ENCODE data around the gene GNG12. TPM values are rescaled to one million over a fixed set of nuclear protein-coding genes. Genes with fewer than 3 reads are reported as not detected.
A peak's percentile ranks its signal among the peaks of the same experiment; 100 is the strongest.

GNG12 gene
- total RNA-seq, 1 donor from 2014 or later, result 100 TPM

DNA sequence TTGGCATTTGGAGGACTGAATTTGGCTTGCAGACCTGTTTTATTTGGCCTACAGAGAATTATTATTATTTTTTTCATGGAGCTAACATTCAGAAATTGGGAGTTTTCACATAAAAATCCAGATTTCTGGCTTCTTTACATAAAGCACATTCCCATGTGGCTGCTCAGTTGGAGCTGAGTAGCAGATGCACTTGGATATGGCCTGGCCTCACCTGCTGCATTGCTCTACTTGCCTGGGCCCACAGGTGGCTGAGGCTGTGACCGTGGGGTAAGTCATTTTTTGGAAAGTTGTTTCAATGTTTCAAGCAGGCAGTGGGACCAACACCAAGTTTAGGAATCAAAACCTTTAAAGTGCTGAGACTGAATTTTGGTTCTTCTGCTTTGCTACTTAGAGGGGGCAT lies 91.5 kb downstream of the GNG12 start:
- Mint-ChIP-seq H3K27me3 (ENCODE audit: unreplicated experiment) (no peaks in the 10 kb centered on the region), H3K9me3 (ENCODE audit: unreplicated experiment) (no peaks in the 10 kb centered on the region), H3K4me3 (ENCODE audit: unreplicated experiment) (no peak overlapping the region), H3K4me1 (ENCODE audit: unreplicated experiment) (peaks cover 34% of the 10 kb centered on the region), H3K27ac (ENCODE audit: unreplicated experiment) (no peak overlapping the region), H3K36me3 (ENCODE audit: unreplicated experiment) (peaks cover 3% of the 10 kb centered on the region)
- no peak for DNase-seq (ENCODE audit: extremely low spot score, unreplicated experiment)
- TF ChIP-seq, protein P1, sequence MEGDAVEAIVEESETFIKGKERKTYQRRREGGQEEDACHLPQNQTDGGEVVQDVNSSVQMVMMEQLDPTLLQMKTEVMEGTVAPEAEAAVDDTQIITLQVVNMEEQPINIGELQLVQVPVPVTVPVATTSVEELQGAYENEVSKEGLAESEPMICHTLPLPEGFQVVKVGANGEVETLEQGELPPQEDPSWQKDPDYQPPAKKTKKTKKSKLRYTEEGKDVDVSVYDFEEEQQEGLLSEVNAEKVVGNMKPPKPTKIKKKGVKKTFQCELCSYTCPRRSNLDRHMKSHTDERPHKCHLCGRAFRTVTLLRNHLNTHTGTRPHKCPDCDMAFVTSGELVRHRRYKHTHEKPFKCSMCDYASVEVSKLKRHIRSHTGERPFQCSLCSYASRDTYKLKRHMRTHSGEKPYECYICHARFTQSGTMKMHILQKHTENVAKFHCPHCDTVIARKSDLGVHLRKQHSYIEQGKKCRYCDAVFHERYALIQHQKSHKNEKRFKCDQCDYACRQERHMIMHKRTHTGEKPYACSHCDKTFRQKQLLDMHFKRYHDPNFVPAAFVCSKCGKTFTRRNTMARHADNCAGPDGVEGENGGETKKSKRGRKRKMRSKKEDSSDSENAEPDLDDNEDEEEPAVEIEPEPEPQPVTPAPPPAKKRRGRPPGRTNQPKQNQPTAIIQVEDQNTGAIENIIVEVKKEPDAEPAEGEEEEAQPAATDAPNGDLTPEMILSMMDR (IDR thresholded peaks at IDR 0.05), result no peak

DNA sequence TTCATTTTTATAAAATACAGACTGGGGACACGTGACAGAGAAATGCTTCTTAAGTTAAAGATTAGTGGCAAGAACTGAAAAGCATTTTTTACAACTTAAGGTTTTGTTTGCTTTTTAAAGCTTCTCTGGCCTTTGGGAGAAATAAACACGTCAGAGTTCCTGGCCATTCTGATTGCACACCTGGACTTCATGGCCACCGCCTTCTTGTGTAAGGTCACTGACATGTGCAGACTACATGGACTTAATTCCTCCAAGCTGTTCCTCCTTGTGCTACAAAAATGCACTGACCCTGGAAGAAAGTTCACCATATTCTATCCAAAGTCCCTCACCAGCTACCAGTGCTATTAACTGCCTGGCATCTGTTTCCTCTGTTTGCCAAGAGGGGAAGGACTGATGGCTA lies 92.1 kb downstream of the GNG12 start:
- DNase-seq (ENCODE audit: extremely low spot score, unreplicated experiment), result no peak
- TF ChIP-seq, protein P1 (IDR thresholded peaks at IDR 0.05), result no peak
- peaks cover 34% of the 10 kb centered on the region for H3K4me1 Mint-ChIP-seq (ENCODE audit: unreplicated experiment)
- H3K4me3 Mint-ChIP-seq (ENCODE audit: unreplicated experiment), result no peak overlapping the region
- H3K27ac Mint-ChIP-seq (ENCODE audit: unreplicated experiment), result no peak overlapping the region
- no peaks in the 10 kb centered on the region for H3K9me3 Mint-ChIP-seq (ENCODE audit: unreplicated experiment)
- H3K27me3 Mint-ChIP-seq (ENCODE audit: unreplicated experiment), result no peaks in the 10 kb centered on the region
- H3K36me3 Mint-ChIP-seq (ENCODE audit: unreplicated experiment), result peaks cover 3% of the 10 kb centered on the region

DNA sequence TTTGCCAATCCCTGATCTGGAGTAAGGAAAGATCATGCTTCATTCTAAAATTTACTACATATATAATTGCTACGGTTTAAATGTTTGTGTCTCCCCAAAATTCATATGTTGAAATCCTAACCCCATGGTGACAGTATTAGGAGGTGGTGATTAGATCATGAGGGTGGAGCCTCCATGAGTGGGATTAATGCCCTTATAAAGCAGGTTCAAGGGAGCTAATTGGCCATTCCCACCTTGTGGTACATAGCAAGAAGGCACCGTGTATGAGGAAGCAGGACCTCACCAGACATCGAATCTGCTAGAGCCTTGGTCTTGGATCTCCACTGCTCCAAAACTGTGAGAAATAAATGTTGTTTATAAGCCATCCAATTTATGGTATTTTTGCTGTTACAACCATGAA lies 92.7 kb downstream of the GNG12 start:
- H3K4me3 Mint-ChIP-seq (ENCODE audit: unreplicated experiment), result no peak overlapping the region
- H3K9me3 Mint-ChIP-seq (ENCODE audit: unreplicated experiment), result no peaks in the 10 kb centered on the region
- no peak for DNase-seq (ENCODE audit: extremely low spot score, unreplicated experiment)
- H3K36me3 Mint-ChIP-seq (ENCODE audit: unreplicated experiment), result peaks cover 3% of the 10 kb centered on the region
- no peak overlapping the region for H3K27ac Mint-ChIP-seq (ENCODE audit: unreplicated experiment)
- H3K27me3 Mint-ChIP-seq (ENCODE audit: unreplicated experiment), result no peaks in the 10 kb centered on the region
- TF ChIP-seq, protein P1 (IDR thresholded peaks at IDR 0.05), result no peak
- peaks cover 35% of the 10 kb centered on the region for H3K4me1 Mint-ChIP-seq (ENCODE audit: unreplicated experiment)

DNA sequence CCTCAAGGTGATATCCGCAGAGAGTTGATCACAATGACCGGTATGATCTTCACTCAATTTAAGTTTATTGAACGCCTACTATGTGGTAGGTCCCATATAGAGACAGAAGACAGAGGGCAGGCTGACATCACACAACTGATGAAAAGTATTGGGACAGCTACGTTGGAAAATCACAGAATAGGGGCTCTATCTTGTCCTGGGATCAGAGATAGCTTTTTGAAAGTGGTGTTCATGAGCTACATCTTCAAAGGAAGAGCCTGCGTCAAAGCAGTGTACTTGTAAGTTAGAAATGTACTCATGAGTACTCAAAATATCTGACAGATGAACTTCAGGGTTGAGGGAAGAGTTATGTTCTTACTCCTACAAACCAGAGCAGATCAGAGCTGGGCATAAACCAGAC lies 93.9 kb downstream of the GNG12 start:
- Mint-ChIP-seq H3K36me3 (ENCODE audit: unreplicated experiment) (peaks cover 3% of the 10 kb centered on the region), H3K27me3 (ENCODE audit: unreplicated experiment) (no peaks in the 10 kb centered on the region), H3K9me3 (ENCODE audit: unreplicated experiment) (no peaks in the 10 kb centered on the region), H3K27ac (ENCODE audit: unreplicated experiment) (peak overlapping the region; percentile 11), H3K4me3 (ENCODE audit: unreplicated experiment) (no peak overlapping the region), H3K4me1 (ENCODE audit: unreplicated experiment) (peaks cover 40% of the 10 kb centered on the region)
- no peak for DNase-seq (ENCODE audit: extremely low spot score, unreplicated experiment)
- TF ChIP-seq, protein P1 (IDR thresholded peaks at IDR 0.05), result no peak

DNA sequence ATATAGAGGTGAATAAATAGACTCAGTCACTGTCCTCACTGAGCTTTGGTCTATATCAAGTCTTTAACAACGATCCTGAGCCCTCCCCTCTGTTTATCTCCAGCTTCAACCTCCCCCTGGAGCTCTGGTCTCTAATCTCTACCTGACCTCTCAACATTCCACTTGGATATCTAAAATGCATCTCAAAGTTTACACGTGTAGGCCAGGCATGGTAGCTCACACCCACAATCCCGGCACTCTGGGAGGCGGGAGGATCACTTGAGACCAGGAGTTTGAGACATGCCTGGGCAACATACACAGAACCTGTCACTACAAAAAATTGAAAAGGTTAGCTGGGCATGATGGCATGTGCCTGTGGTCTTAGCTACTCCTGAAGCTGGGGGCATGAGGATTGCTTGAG lies 94.9 kb downstream of the GNG12 start:
- Mint-ChIP-seq H3K4me1 (ENCODE audit: unreplicated experiment) (peaks cover 49% of the 10 kb centered on the region), H3K9me3 (ENCODE audit: unreplicated experiment) (no peaks in the 10 kb centered on the region), H3K27ac (ENCODE audit: unreplicated experiment) (peak overlapping the region; percentile 19), H3K4me3 (ENCODE audit: unreplicated experiment) (no peak overlapping the region), H3K27me3 (ENCODE audit: unreplicated experiment) (no peaks in the 10 kb centered on the region), H3K36me3 (ENCODE audit: unreplicated experiment) (peaks cover 3% of the 10 kb centered on the region)
- no peak for DNase-seq (ENCODE audit: extremely low spot score, unreplicated experiment)
- TF ChIP-seq, protein P1 (IDR thresholded peaks at IDR 0.05), result no peak
